Epithelial cell of prostate (primary cell): ENCODE data around the gene RCL1.
"Not testable (repeated sequence)": the region's sequence is repeated elsewhere in the genome, so short reads cannot be mapped to it uniquely, and the experiment has no call there.

Experiments used
- DNase-seq: peaks from one replicate; pipeline ENCODE4 v3.0.0-alpha.2; 2011; ENCODE audit warnings: low read depth, low spot score
- H3K27ac ChIP-seq: fragments of 450-650 bp; 2 replicates; pipeline ENCODE4 v1.5.1; 2017; ENCODE audit warnings: mild to moderate bottlenecking

Gene RCL1, protein sequence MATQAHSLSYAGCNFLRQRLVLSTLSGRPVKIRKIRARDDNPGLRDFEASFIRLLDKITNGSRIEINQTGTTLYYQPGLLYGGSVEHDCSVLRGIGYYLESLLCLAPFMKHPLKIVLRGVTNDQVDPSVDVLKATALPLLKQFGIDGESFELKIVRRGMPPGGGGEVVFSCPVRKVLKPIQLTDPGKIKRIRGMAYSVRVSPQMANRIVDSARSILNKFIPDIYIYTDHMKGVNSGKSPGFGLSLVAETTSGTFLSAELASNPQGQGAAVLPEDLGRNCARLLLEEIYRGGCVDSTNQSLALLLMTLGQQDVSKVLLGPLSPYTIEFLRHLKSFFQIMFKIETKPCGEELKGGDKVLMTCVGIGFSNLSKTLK

DNA sequence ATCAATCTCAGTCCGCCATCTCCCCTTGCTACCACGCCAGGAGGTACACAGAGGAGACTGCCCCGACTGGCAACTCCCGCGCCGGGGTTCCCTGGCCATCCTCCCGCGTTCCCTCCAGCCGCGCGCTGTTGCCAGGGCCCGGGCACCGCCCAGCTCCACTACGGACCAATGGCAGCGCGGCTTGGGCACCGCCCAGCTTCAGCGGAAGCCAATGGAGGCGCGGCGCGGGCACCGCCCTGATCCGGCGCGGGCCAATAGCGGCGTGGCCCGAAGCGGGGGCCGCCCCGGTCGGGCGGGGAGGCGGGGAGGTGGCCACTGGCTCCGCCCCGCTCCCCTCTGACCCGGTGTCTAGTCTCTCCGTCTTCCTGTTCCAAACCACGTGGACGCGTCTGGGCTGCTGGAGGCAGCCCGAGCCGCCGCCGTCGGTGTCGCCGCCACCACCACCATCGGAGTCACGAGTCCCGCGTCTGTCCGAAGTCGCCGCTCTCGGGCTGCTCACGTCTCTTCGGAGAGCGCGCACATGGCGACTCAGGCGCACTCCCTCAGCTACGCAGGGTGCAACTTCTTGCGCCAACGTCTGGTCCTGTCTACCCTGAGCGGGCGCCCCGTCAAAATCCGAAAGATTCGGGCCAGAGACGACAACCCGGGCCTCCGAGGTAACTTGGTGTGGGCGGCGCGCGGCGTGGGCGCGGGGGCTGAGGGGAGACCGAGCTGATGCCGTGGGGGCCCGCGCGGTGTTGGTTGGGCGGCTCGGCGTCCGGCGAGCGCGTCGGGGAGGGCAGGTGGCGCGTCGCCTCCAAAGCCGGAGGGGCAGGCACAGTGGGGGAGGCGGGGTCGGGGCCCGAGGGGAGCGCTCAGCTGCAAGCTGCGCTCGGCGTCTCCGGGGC is at the start of gene RCL1:
Gene RCL1, plus strand, starts transcription at position 373 of the 887 bp plus-strand sequence. Its CDS starts 148 bp downstream, at position 521.
- H3K27ac ChIP-seq = peak within 1 kb of the TSS; percentile 27
- peak; percentile 74 for DNase-seq

DNA sequence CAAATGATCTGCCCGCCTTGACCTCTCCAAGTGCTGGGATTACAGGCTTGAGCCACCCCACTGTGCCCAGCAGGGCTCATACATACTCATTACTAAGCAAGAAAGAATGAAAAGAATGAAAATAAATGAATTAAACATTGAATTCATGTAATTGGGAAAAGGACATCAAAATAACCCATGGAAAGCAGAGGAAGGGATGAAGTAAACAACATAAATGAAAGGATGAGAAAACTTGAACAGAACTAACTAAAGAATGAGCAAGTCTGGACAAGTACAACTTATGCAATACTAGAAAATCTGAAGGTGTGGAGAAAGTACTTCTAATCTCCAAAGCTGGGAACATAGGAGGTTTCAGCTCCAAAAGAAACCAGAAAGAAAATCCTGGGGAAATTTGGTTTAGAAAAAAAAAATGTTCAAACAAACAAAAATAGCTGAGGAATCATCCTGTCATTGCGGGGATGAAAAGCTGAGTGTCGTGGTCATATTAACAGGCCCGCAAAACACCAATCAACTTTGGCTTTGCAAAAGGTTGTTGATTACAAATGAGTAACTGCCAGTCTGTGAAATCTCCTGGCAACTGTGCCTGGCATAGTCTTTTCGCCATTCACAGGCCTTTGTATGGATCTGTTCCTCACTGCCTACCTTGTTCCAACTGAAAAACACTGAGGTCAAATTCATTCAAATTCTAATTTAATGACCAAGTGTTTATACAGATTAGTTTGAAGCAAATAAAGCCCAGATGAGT is 49.4 kb upstream of the RCL1 start:
- peak overlapping the region; percentile 77 for H3K27ac ChIP-seq
- peak; percentile 8 for DNase-seq

DNA sequence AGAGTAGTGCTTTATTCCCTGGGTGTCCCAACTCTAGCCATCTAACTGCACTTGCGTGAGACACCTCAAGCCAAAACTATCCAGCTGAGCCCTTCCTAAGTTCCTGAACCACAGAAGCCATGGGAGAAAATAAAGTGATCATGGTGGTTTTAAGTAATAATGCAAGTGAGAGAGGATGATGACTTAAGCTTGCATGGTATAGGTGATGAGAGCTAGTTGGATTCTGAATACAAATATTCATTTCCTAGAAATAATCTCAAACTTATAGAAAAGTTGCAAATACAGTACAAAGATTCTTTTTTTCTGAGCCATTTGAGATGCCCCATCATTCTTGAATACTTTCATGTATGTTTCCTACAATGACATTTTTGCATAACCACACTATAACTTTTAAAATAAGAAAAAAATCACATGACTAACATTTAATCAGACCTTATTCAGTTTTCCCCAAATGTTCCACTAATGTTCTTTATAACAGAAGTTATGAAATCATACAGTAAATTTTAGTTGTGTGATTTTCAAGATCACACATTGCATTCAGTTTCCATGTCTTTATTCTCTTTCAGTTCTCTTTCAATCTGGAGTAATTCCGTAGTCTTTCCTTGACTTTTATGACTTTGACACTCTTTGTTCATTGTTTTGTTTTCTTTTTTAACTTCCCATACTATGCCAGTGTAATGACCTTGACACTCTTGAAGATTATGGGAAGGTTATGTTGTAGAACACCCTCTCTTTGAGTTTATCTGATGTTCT is 46.3 kb upstream of the RCL1 start:
- no peak for DNase-seq
- H3K27ac ChIP-seq = no peak overlapping the region

DNA sequence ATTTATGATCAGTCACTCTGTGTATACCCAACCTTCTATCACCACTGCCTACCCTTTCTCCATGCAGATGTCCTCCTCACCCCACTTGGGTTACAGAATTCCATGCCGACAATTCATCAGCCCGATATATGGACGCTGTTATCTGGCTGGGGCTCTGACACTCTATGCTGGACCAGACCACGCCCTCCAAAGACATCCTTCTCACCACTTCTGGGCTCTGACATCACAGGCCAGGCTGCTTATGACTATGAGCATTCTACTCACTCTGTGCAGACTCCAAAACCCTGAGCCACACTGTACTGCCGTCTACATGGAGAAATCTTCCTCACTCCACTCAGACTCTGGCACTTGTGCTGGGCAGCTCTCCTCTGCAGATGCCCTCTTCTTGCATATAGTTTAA is 44.1 kb upstream of the RCL1 start:
- no peak for DNase-seq
- H3K27ac ChIP-seq = no peak overlapping the region

DNA sequence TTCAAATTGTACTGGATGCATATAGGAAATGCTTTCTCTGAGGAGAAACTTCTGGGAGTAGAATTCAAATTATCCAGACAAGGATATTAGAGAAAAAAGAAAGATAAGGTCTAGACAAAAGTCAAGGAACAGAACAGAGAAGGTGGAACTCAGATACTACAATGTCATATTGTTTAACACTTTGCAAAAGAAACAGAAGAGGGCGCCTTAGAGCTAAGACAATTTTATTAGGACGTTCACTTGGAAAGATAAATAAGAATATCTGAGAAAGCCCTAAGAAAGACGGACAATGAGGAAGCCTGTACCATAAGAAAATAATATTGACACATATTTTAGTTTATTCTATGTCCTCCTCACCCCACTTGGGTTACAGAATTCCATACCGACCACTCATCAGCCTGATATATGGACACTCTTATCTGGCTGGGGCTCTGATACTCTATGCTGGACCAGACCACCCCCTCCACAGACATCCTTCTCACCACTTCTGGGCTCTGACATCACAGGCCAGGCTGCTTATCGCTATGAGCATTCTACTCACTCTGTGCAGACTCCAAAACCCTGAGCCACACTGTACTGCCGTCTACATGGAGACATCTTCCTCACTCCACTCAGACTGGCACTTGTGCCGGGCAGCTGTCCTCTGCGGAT is 42.6 kb upstream of the RCL1 start:
- no peak overlapping the region for H3K27ac ChIP-seq
- DNase-seq = no peak

DNA sequence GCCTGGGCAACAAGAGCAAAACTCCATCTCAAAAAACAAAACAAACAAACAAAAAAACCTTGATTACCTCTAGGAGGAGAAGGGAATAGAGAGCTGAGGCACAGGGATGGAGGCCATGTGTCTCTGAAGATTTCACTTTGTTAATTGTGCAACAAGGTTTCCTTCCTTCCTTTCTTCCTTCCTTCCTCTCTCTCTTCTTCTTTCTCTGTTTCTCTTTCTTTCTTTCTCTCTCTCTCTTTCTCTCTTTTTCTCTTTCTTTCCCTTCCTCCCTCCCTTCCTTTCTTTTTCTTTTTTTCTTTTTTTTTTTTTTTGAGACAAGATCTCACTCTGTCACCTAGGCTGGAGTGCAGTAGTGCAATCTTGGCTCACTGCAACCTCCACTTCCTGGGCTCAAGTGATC is 38.2 kb upstream of the RCL1 start:
- not testable (repeated sequence) for DNase-seq, H3K27ac ChIP-seq

DNA sequence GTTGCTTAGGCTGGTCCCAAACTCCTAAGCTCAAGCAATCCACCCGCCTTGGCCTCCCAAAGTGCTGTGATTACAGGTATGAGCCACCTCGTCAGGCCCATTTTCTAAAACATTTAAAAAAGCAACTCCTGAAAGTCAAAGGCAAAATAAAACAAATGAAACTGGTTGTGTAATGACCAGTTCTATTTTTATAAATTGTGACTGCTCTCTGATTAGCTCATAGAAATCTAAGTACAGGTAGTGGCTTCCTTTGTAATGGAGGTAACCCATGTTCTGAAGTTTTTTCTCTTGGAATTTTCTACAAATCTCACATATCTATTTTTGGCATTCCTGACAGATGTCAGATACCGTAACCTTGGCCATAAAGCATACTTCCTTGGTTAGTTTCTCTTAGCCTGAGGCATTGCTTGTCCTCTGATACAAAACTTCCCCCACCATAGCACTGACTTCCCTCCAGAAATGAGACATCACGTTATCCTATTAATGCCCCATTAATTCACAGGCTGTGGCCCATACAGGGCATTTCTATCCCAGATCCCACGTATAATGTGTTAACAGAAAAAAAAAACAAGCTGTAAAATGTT is 37.6 kb upstream of the RCL1 start:
- H3K27ac ChIP-seq = no peak overlapping the region
- no peak for DNase-seq

DNA sequence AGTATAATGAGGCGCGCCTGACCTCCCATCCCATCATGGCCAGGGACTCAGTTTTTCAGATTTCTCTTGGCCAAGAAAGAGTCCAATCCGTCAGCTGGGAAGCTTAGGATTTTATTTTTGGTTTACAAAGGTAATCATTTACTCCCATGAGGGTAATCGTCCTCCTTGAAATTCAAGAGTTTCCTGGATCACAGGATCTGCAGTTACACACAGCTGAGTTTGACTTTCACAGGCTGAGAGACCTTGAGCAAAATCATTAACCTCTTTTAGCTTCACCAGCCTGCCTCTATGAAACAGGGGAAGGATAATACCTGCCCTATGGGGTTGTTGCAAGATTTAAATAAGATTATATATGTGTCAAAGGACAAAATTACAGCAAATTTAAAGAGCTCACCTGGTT is 36.3 kb upstream of the RCL1 start:
- H3K27ac ChIP-seq = no peak overlapping the region
- no peak for DNase-seq

DNA sequence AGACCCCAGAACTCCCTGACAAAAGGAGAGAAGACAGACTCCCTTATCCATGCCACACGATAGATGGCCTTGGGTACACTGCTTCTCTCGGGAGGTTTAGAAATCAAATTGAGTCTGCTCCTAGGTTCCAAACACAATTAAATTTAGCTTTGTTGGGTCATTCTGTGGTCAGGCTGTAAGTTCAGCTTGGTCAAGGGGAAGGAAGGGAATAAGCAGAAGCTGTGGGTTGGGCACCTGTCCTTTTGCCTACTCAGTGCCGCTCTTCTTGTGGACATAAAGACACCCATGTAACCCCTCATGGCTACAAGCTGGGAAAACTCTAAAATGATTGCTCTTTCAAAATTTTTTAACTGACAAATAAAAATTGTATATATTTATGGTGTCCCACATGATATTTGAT is 32.6 kb upstream of the RCL1 start:
- no peak overlapping the region for H3K27ac ChIP-seq

DNA sequence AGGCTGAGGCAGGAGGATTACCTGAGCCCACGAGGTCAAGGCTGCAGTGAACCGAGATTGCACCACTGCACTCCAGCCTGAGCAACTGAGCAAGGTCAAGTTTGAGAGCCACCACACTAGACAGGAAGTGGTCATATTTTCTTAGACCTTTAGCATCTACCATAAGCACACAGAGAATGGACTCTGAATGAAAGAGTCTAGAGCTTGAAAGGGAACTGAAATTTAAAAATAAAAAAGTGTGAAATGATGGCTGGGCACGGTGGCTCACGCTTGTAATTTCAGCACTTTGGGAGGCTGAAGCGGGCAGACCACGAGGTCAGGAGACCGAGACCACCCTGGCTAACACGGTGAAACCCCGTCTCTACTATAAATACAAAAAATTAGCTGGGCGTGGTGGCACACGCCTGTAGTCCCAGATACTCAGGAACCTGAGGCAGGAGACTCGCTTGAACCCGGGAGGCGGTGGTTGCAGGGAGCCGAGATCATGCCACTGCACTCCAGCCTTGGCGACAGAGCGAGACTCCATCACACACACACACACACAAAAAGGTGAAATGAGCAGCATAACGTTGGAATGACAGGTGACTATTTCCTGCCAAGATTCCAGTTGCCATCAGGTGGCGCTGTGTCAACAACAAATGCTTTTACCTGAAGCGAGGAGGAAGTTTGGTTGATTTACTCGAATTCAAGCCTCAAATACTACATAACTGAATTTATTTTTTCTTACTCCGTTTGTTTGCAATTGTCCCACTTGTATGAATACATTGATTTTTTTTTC is 30.4 kb upstream of the RCL1 start:
- no peak overlapping the region for H3K27ac ChIP-seq

More for the DNA sequence above, 32.6 kb upstream of the RCL1 start:
- DNase-seq = no peak

DNA sequence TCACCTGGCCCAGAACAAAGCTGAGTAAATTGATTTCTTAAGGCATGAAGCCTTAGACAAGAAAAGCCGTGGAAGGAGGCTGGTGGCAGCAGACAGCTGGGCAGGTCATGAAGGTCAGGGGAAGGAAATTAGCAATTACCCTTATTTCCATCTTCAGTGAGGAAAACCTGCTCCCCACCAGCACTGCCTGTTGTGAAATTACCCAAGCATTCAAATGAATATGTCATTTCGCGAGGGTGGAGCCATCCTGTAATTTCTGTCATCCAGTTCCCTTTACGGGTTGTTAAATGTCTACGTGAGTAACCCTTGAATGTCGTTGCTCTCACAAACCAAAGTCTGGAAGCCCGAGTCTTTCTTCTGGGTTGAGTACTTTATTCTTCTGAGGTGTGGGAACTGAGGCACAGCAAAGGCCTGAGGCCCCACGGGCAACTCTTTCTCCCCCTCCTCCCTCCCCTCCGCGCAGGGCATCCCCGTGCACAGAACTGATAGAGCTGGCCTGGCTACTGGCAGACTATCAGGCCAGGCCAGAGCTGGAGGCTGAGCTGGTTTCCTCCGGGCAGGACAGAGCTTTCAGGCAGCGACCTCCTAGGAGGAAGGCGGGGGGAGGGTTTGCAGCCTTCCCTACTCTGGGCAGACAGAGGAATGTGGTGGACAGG is 29.7 kb upstream of the RCL1 start:
- no peak for DNase-seq
- H3K27ac ChIP-seq = no peak overlapping the region

More for the DNA sequence above, 30.4 kb upstream of the RCL1 start:
- DNase-seq = peak; percentile 40

DNA sequence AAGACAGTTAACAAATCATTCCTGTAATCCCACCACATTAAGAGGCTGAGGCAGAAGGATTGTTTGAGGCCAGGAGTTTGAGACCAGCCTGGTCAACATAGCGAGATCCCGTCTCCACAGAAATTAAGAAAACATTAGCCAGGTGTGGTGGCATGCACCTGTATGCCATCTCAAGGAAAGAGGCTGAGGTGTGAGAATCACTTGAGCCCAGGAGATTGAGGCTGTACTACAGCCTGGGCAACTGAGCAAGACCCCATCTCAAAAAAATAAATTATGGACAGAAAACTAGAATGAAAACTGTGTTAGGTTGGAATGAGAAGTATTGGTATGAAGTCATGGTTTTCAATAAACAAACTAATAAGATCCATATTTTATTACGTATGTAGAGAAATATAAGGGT is 28.7 kb upstream of the RCL1 start:
- no peak overlapping the region for H3K27ac ChIP-seq
- no peak for DNase-seq

DNA sequence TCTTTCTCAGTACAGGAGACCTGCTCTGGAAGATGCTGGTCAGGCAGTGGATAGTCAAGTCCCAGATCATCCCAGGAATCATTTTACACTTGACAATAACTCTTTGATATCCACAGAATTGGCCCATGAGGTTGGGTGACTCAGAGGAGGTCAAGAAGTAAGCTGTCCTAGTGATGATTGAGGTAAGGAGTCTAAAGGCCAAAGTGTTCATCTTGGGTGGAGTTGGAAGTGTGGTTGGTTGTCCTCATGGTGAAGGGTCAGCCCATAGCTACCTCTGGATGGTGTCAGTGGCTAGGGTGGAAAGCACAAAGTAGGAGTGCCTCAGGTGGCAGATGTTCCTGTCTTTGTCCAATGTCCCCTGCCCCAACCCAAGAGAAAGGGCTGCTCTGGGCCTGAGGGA is 24.1 kb upstream of the RCL1 start:
- no peak for DNase-seq
- H3K27ac ChIP-seq = no peak overlapping the region

DNA sequence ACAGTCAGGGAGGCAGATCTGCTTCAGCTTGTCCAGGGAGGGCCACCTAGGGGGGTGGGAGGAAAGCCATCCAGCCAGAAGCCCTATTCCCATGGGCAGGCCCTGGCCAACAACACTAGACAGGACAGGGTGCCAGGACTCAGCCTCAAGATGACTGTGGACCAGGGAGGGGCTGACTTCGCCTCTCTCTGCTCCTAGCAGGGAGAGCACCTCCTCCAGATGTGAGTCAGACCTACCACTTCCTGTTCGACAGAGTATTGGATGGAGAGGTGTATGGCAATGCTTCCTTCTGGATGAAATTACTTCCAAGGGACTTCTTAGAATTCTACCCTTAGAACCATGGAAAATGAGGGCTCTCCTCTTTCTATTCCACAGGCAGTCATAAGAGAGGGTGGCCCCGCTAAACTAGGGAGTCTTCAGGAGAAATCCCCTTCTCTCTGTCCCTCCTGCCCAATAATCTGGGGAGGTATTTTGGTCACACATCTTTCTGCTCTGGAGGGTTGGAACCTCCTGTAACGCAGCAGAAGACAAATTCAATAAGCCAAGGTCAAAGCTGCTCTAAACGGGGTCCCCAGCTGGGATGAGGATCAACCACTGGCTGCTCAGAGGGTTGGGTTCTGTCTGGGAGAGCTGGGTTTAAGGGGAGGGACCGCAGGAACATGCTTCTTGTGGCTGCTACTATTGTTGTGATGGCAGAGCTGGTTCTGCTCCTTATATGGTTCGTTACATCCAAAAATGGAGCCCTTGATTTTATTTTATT is 23.2 kb upstream of the RCL1 start:
- no peak overlapping the region for H3K27ac ChIP-seq
- DNase-seq = peak; percentile 44

DNA sequence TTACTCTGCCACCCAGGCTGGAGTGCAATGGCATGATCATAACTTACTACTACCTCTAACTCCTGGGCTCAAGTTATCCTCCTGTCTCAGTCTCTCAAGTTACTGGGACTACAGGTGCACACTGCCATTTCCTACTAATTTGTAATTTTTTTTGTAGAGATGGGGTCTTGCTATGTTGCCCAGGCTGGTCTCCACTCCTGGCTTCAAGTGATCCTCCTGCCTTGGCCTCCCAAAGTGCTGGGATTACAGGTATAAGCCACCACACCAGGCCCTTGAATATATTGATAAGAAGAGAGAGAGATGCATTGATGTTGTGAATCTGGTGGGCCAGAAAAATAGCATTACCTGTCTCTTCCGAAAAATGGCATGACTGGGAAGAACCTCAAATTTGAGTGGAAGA is 21.0 kb upstream of the RCL1 start:
- no peak for DNase-seq
- H3K27ac ChIP-seq = no peak overlapping the region

DNA sequence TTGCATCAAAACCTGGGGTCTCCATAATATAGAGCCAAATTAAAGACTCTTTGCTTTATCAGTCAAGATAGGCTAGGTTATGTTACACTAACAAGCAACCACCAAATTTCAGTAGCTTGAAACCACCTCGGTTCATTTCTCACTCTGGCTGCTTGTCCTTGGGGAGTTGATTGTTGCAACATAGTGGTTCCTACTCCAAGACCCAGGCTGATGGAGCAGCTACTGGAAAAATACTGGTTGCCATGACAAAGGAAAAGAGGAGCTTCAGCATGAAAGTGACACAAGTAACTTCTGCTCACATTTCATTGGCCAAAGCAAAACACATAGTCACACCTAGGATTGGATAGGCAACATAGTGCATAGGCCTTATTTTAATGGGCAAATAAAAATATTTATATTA is 18.5 kb upstream of the RCL1 start:
- DNase-seq = no peak
- no peak overlapping the region for H3K27ac ChIP-seq

DNA sequence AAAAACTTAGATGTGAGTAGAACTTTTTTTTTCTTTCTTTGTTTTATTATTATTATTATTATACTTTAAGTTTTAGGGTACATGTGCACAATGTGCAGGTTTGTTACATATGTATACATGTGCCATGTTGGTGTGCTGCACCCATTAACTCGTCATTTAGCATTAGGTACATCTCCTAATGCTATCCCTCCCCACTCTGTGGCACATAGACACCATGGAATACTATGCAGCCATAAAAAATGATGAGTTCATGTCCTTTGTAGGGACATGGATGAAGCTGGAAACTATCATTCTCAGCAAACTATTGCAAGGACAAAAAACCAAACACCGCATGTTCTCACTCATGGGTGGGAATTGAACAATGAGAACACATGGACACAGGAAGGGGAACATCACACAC is 17.8 kb upstream of the RCL1 start:
- DNase-seq, H3K27ac ChIP-seq: not testable (repeated sequence)
